HL-60 (cell line): ENCODE data around the gene PPFIBP2.

Source experiments
- DNase-seq, 2 experiments: peaks; one replicate each; pipeline ENCODE4 v3.0.0-alpha.2; 2010 to 2020; ENCODE audit warnings: low read depth in 1 of 2, low spot score in 1 of 2
- H3K27ac ChIP-seq: fragments of 250-450 bp; sonication (Bioruptor Pico); replicated peaks from 2 replicates; pipeline ENCODE4 v1.5.1; 2020; ENCODE audit warnings: mild to moderate bottlenecking, moderate library complexity
- H3K27me3 ChIP-seq: fragments of 250-450 bp; sonication (Bioruptor Pico); 2 replicates; pipeline ENCODE4 v1.5.1; 2021; ENCODE audit warnings: mild to moderate bottlenecking, moderate library complexity; ENCODE audit not compliant: insufficient read depth, poor library complexity, severe bottlenecking
- H3K4me3 ChIP-seq: replicated peaks from 2 replicates; pipeline ENCODE4 v1.5.1; 2011; ENCODE audit warnings: mild to moderate bottlenecking, control low read depth, low read length; ENCODE audit not compliant: insufficient read depth
- CTCF ChIP-seq: IDR thresholded peaks from one replicate; pipeline ENCODE4 v1.5.1; 2011; ENCODE audit warnings: low read length, control low read depth, inconsistent platforms; ENCODE audit not compliant: insufficient read depth
- GABPA ChIP-seq: IDR thresholded peaks from 2 replicates; pipeline ENCODE4 v1.6.1; 2012; ENCODE audit warnings: low read depth
- POLR2AphosphoS5 ChIP-seq: IDR thresholded peaks from 2 replicates; pipeline ENCODE4 v1.6.1; 2012; ENCODE audit warnings: low read depth
- REST ChIP-seq: IDR thresholded peaks from 2 replicates; pipeline ENCODE4 v1.6.1; 2012; ENCODE audit warnings: low read depth; ENCODE audit not compliant: insufficient replicate concordance
- SPI1 ChIP-seq: IDR thresholded peaks from 2 replicates; pipeline ENCODE4 v1.6.1; 2012; ENCODE audit warnings: low read depth, mild to moderate bottlenecking, borderline replicate concordance

Gene PPFIBP2

GRCh38 chr11:7614656-7615055 is 100.9 kb downstream of the PPFIBP2 start:
- DNase-seq: no peak
- Histone ChIP-seq H3K27me3 (no peaks in the 10 kb centered on the region), H3K27ac (no peak overlapping the region), H3K4me3 (no peak overlapping the region)
- TF ChIP-seq SPI1: no peak
- TF ChIP-seq REST: no peak
- TF ChIP-seq GABPA: no peak
- no peak for TF ChIP-seq CTCF
- TF ChIP-seq POLR2AphosphoS5: no peak

DNA sequence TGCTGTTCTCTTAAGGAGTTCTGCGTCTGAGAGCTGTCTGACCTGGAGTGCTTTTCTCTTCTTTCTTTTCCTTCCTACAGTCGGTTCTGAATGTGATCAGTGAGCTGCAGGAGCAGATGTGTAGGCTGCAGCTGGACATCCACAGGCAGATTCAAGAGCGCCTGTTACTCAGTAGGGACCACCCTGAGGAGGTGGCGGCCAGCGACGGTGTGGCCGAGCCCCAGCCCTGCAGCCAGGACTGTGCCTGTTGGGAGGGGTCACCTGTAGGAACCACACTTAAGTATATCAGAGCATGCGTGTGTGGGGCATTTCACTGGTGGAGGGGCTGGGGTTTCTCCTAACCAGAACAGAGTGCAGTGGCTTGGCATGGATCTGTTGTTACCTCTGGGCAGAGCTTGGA is 103.2 kb downstream of the PPFIBP2 start:
- Histone ChIP-seq H3K4me3 (no peak overlapping the region), H3K27ac (no peak overlapping the region), H3K27me3 (no peaks in the 10 kb centered on the region)
- DNase-seq: no peak
- TF ChIP-seq CTCF (no peak), SPI1 (no peak), POLR2AphosphoS5 (no peak), GABPA (no peak), REST (no peak)

DNA sequence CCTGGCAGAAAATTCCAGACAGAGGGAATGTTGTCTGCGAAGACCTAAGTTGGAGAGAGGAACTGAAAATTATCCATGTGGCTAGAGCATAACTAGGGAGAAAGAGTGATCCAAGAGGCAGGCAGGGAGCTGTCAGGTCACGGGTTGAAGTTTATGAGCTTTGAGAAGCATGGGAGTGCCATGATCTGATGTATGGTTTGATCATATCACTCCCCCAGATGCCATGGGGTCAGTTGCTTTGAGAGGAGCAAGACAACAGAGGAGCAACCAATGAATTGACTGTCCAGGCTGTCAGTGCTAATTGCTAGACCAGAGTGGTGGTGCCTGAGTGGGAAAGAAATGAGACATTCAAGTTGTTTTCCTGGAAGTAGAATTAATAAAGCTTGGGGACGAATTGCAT is 105.5 kb downstream of the PPFIBP2 start:
- no peak for DNase-seq
- no peak overlapping the region for H3K4me3 ChIP-seq
- TF ChIP-seq CTCF (no peak), SPI1 (no peak), POLR2AphosphoS5 (no peak), GABPA (no peak), REST (no peak)
- H3K27me3 ChIP-seq: no peaks in the 10 kb centered on the region
- H3K27ac ChIP-seq: no peak overlapping the region
